GM23338 (cell line): Measurements from ENCODE around the gene MYH7. TPM values are rescaled to one million over a fixed set of nuclear protein-coding genes. Genes with fewer than 3 reads are reported as not detected.

Experiments
- ATAC-seq: fragments of 200-7000 bp; cut with Tn5 transposase; 3 replicates; pipeline ENCODE4 v1.9.1; 2020
- DNase-seq: peaks from one replicate; pipeline ENCODE4 v3.0.0-alpha.2; 2015; ENCODE audit warnings: low spot score
- H2AFZ ChIP-seq: fragments of 200-600 bp; sonication (generic); 2 replicates; pipeline ENCODE4 v1.8.0; 2016; ENCODE audit warnings: antibody characterized with exemption, mild to moderate bottlenecking, moderate library complexity
- H3F3A ChIP-seq: fragments of 200-600 bp; sonication (generic); replicated peaks from 2 replicates; pipeline ENCODE4 v1.8.0; 2017; ENCODE audit warnings: antibody characterized with exemption, mixed run types, low read depth
- H3K27ac ChIP-seq: fragments of 200-600 bp; sonication (generic); 2 replicates; pipeline ENCODE4 v1.6.1; 2016; ENCODE audit warnings: low read depth
- H3K27me3 ChIP-seq: fragments of 200-600 bp; sonication (generic); 2 replicates; pipeline ENCODE4 v1.8.0; 2016; ENCODE audit warnings: mild to moderate bottlenecking, mixed run types, moderate library complexity; ENCODE audit not compliant: insufficient read depth
- H3K36me3 ChIP-seq: fragments of 200-600 bp; sonication (generic); 2 replicates; pipeline ENCODE4 v1.8.0; 2016; ENCODE audit warnings: mild to moderate bottlenecking; ENCODE audit not compliant: insufficient read depth
- H3K4me1 ChIP-seq: fragments of 200-600 bp; sonication (generic); 2 replicates; pipeline ENCODE4 v1.8.0; 2016; ENCODE audit warnings: mild to moderate bottlenecking, moderate library complexity; ENCODE audit not compliant: insufficient read depth
- H3K4me2 ChIP-seq: fragments of 200-600 bp; sonication (generic); 2 replicates; pipeline ENCODE4 v1.7.1; 2017; ENCODE audit warnings: mixed run types
- H3K4me3 ChIP-seq: fragments of 200-600 bp; sonication (generic); 2 replicates; pipeline ENCODE4 v1.6.1; 2016; ENCODE audit warnings: mixed run types
- H3K79me2 ChIP-seq: fragments of 200-600 bp; sonication (generic); replicated peaks from 2 replicates; pipeline ENCODE4 v1.8.0; 2017; ENCODE audit warnings: mild to moderate bottlenecking; ENCODE audit not compliant: insufficient read depth
- H3K9me2 ChIP-seq: fragments of 200-600 bp; sonication (generic); 2 replicates; pipeline ENCODE4 v1.8.0; 2017; ENCODE audit not compliant: insufficient read depth
- H4K20me1 ChIP-seq: fragments of 200-600 bp; sonication (generic); replicated peaks from 2 replicates; pipeline ENCODE4 v1.8.0; 2017; ENCODE audit warnings: mild to moderate bottlenecking; ENCODE audit not compliant: insufficient read depth
- H3K27ac Mint-ChIP-seq: 2 replicates; pipeline ENCODE4 v1.8.0; 2020; ENCODE audit warnings: inconsistent platforms, mild to moderate bottlenecking, moderate library complexity, mixed read lengths
- H3K27me3 Mint-ChIP-seq: 3 replicates; pipeline ENCODE4 v1.8.0; 2022; ENCODE audit warnings: low read depth, mild to moderate bottlenecking, moderate library complexity, mixed read lengths, inconsistent platforms; ENCODE audit not compliant: insufficient read depth, poor library complexity
- H3K36me3 Mint-ChIP-seq: 3 replicates; pipeline ENCODE4 v1.8.0; 2021; ENCODE audit warnings: low read depth, mild to moderate bottlenecking, inconsistent platforms, moderate library complexity, mixed read lengths
- H3K4me1 Mint-ChIP-seq: 3 replicates; pipeline ENCODE4 v1.8.0; 2020; ENCODE audit warnings: mild to moderate bottlenecking, inconsistent platforms, mixed read lengths
- H3K4me3 Mint-ChIP-seq: 3 replicates; pipeline ENCODE4 v1.8.0; 2021; ENCODE audit warnings: moderate library complexity, mild to moderate bottlenecking, inconsistent platforms, mixed read lengths
- H3K9me3 Mint-ChIP-seq: 3 replicates; pipeline ENCODE4 v1.8.0; 2020; ENCODE audit warnings: moderate library complexity, mild to moderate bottlenecking, inconsistent platforms, mixed read lengths
- CREB1 ChIP-seq: fragments of 250-450 bp; sonication (Bioruptor Pico); IDR thresholded peaks from 2 replicates; pipeline ENCODE4 v1.5.0; 2020; ENCODE audit warnings: low read depth, mild to moderate bottlenecking, moderate library complexity
- CTCF ChIP-seq, 2 experiments: fragments of 200-600 bp in 1 of 2; sonication (generic) in 1 of 2; conservative IDR thresholded peaks; 2 replicates each; pipeline versions ENCODE4 v1.5.1 to v1.6.1; 2016 to 2017; ENCODE audit warnings: antibody characterized with exemption in 2 of 2, low read depth in 2 of 2, mild to moderate bottlenecking in 2 of 2, moderate library complexity in 1 of 2
- EZH2 ChIP-seq: fragments of 200-600 bp; sonication (generic); IDR thresholded peaks from one replicate; pipeline ENCODE4 v1.8.0; 2017; ENCODE audit warnings: antibody characterized with exemption, mild to moderate bottlenecking, low read depth; ENCODE audit not compliant: unreplicated experiment
- EZH2phosphoT487 ChIP-seq: fragments of 200-600 bp; sonication (generic); IDR thresholded peaks from one replicate; pipeline ENCODE4 v1.8.1; 2018; ENCODE audit warnings: antibody characterized with exemption; ENCODE audit not compliant: unreplicated experiment
- JUNB ChIP-seq: IDR thresholded peaks from one replicate; pipeline ENCODE4 v1.6.1; 2016; ENCODE audit warnings: antibody characterized with exemption; ENCODE audit not compliant: unreplicated experiment
- NANOG ChIP-seq: IDR thresholded peaks from 2 replicates; pipeline ENCODE4 v1.6.1; 2016; ENCODE audit warnings: antibody characterized with exemption, borderline replicate concordance
- POLR2AphosphoS5 ChIP-seq: IDR thresholded peaks from 2 replicates; pipeline ENCODE4 v1.6.1; 2016; ENCODE audit warnings: antibody characterized with exemption, low read depth
- REST ChIP-seq: IDR thresholded peaks from one replicate; pipeline ENCODE4 v1.6.1; 2018; ENCODE audit warnings: antibody characterized with exemption; ENCODE audit not compliant: unreplicated experiment
- STAT1 ChIP-seq: IDR thresholded peaks from one replicate; pipeline ENCODE4 v1.6.1; 2016; ENCODE audit warnings: antibody characterized with exemption; ENCODE audit not compliant: unreplicated experiment
- ZNF114 ChIP-seq: fragments of 250-450 bp; sonication (Bioruptor Pico); IDR thresholded peaks from 2 replicates; pipeline ENCODE4 v1.5.0; 2020; ENCODE audit warnings: mild to moderate bottlenecking, moderate library complexity
- ZNF331 ChIP-seq: fragments of 250-450 bp; sonication (Bioruptor Pico); IDR thresholded peaks from 2 replicates; pipeline ENCODE4 v1.5.0; 2020; ENCODE audit warnings: low read depth, mild to moderate bottlenecking, moderate library complexity
- ZNF462 ChIP-seq: fragments of 250-450 bp; sonication (Bioruptor Pico); IDR thresholded peaks from 2 replicates; pipeline ENCODE4 v1.5.0; 2020; ENCODE audit warnings: mild to moderate bottlenecking, moderate library complexity
- polyA plus RNA-seq: library from polyadenylated mRNA; unstranded; fragments of >200 nt; fragmentation: Nextera tagmentation; extraction: Ambion mirVana; gene quantifications from 2 replicates; pipeline ENCODE4 v1.2.1, GENCODE V29; 2016
- total RNA-seq: library from RNA; depleted of rRNA; stranded (reverse); fragments of >200 nt; shearing (Covaris generic); gene quantifications from 2 replicates; pipeline ENCODE4 v1.2.3, GENCODE V29; 2014
- TF ChIP-seq, protein P1 (sequence below): IDR thresholded peaks from 2 replicates; pipeline ENCODE4 v1.6.1; 2016; ENCODE audit warnings: antibody characterized with exemption

MYH7 gene
- total and polyA plus RNA-seq, 2 experiments from 2014 or later, result not detected

GRCh38 chr14:23373041-23373440, 62.4 kb downstream of the MYH7 start:
- no peak for ATAC-seq
- H3K27ac Mint-ChIP-seq, result no peak overlapping the region
- no peaks in the 10 kb centered on the region for H3K36me3 ChIP-seq
- TF ChIP-seq POLR2AphosphoS5 (no peak), REST (no peak), EZH2phosphoT487 (no peak), JUNB (no peak), CREB1 (CRISPR knock-in tag) (no peak), STAT1 (no peak), EZH2 (no peak), ZNF462 (CRISPR knock-in tag) (no peak), NANOG (no peak), ZNF331 (CRISPR knock-in tag) (no peak), ZNF114 (CRISPR knock-in tag) (no peak), CTCF (conservative IDR thresholded peaks at IDR 0.05; ENCODE audit: low read depth in 2 of 2) (no peak)
- TF ChIP-seq, protein P1, sequence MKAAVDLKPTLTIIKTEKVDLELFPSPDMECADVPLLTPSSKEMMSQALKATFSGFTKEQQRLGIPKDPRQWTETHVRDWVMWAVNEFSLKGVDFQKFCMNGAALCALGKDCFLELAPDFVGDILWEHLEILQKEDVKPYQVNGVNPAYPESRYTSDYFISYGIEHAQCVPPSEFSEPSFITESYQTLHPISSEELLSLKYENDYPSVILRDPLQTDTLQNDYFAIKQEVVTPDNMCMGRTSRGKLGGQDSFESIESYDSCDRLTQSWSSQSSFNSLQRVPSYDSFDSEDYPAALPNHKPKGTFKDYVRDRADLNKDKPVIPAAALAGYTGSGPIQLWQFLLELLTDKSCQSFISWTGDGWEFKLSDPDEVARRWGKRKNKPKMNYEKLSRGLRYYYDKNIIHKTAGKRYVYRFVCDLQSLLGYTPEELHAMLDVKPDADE, result no peak
- no peaks in the 10 kb centered on the region for H3K36me3 Mint-ChIP-seq
- no peak overlapping the region for H2AFZ ChIP-seq
- peaks cover 11% of the 10 kb centered on the region; the same call in 2 of the 3 replicates for H3K4me1 Mint-ChIP-seq
- H3K4me3 Mint-ChIP-seq, result no peak overlapping the region
- H3F3A ChIP-seq, result no peaks in the 10 kb centered on the region
- DNase-seq, result no peak
- H3K4me1 ChIP-seq, result peaks cover 9% of the 10 kb centered on the region; the same call in 1 of the 2 replicates
- no peak overlapping the region for H3K4me2 ChIP-seq
- H4K20me1 ChIP-seq, result no peaks in the 10 kb centered on the region
- no peak overlapping the region for H3K4me3 ChIP-seq
- no peaks in the 10 kb centered on the region for H3K79me2 ChIP-seq
- H3K9me3 Mint-ChIP-seq, result no peaks in the 10 kb centered on the region
- peaks cover 4% of the 10 kb centered on the region; the same call in 1 of the 2 replicates for H3K9me2 ChIP-seq
- peaks cover 26% of the 10 kb centered on the region for H3K27me3 ChIP-seq
- H3K27me3 Mint-ChIP-seq, result peaks cover 22% of the 10 kb centered on the region
- H3K27ac ChIP-seq, result no peak overlapping the region
